Measurements from ENCODE around the gene RRM2. TPM values are rescaled to one million over a fixed set of nuclear protein-coding genes. Genes with fewer than 3 reads are reported as not detected.

Gene RRM2
- total and polyA plus RNA-seq, 2 experiments from 2014 or later = 15.2 to 49.7 TPM

GRCh38 chr2:10165282-10165681 lies 42.7 kb downstream of the RRM2 start:
- no peak for DNase-seq (ENCODE audit: low spot score)
- Histone ChIP-seq H3K36me3 (replicated peaks; ENCODE audit: insufficient read depth, low read depth) (no peaks in the 10 kb centered on the region), H4K20me1 (ENCODE audit: insufficient read depth, poor library complexity, severe bottlenecking) (no peaks in the 10 kb centered on the region), H3K9me2 (replicated peaks; ENCODE audit: insufficient read depth) (no peaks in the 10 kb centered on the region), H3K4me1 (ENCODE audit: insufficient read depth) (peaks cover 24% of the 10 kb centered on the region), H3K9me3 (ENCODE audit: low read depth) (no peaks in the 10 kb centered on the region), H3K4me2 (no peak overlapping the region), H3K4me3 (no peak overlapping the region), H2AFZ (no peak overlapping the region), H3K27me3 (no peaks in the 10 kb centered on the region), H3K79me2 (no peaks in the 10 kb centered on the region), H3K27ac (no peak overlapping the region)
- TF ChIP-seq EZH2 (IDR thresholded peaks at IDR 0.05; ENCODE audit: borderline replicate concordance) (no peak), EZH2phosphoT487 (IDR thresholded peaks at IDR 0.05; ENCODE audit: low read depth, severe bottlenecking, unreplicated experiment) (no peak), CTCF (IDR thresholded peaks at IDR 0.05; ENCODE audit: poor library complexity) (no peak)
- WGBS (ENCODE audit: low lambda C conversion rate, missing lambda C conversion rate) = 93% methylated on average over 11 of the region's 11 CpGs

- H3K9me3 ChIP-seq (ENCODE audit: low read depth) = no peaks in the 10 kb centered on the region
- H3K36me3 ChIP-seq (replicated peaks; ENCODE audit: insufficient read depth, low read depth) = no peaks in the 10 kb centered on the region
- H3K79me2 ChIP-seq = no peaks in the 10 kb centered on the region
- H3K9me2 ChIP-seq (replicated peaks; ENCODE audit: insufficient read depth) = no peaks in the 10 kb centered on the region
- 79% methylated on average over 24 of the region's 26 CpGs for WGBS (ENCODE audit: low lambda C conversion rate, missing lambda C conversion rate)
- H3K4me2 ChIP-seq = no peak overlapping the region
- DNase-seq (ENCODE audit: low spot score) = no peak
- H3K4me3 ChIP-seq = no peak overlapping the region
- no peaks in the 10 kb centered on the region for H4K20me1 ChIP-seq (ENCODE audit: insufficient read depth, poor library complexity, severe bottlenecking)
- H3K27me3 ChIP-seq = no peaks in the 10 kb centered on the region
- no peak overlapping the region for H3K27ac ChIP-seq
- no peak for TF ChIP-seq CTCF (IDR thresholded peaks at IDR 0.05; ENCODE audit: poor library complexity)
- TF ChIP-seq EZH2 (IDR thresholded peaks at IDR 0.05; ENCODE audit: borderline replicate concordance) = no peak
- no peak for TF ChIP-seq EZH2phosphoT487 (IDR thresholded peaks at IDR 0.05; ENCODE audit: low read depth, severe bottlenecking, unreplicated experiment)
- peaks cover 24% of the 10 kb centered on the region for H3K4me1 ChIP-seq (ENCODE audit: insufficient read depth)
- no peak overlapping the region for H2AFZ ChIP-seq
These were observed 43.5 kb downstream of the RRM2 start for GRCh38 chr2:10165861-10166675.

- no peak overlapping the region for H3K4me2 ChIP-seq
- no peak overlapping the region for H3K27ac ChIP-seq
- no peak overlapping the region for H3K4me3 ChIP-seq
- no peaks in the 10 kb centered on the region for H3K9me3 ChIP-seq (ENCODE audit: low read depth)
- peaks cover 24% of the 10 kb centered on the region for H3K4me1 ChIP-seq (ENCODE audit: insufficient read depth)
- H3K27me3 ChIP-seq = no peaks in the 10 kb centered on the region
- DNase-seq (ENCODE audit: low spot score) = no peak
- H3K36me3 ChIP-seq (replicated peaks; ENCODE audit: insufficient read depth, low read depth) = no peaks in the 10 kb centered on the region
- no peaks in the 10 kb centered on the region for H3K9me2 ChIP-seq (replicated peaks; ENCODE audit: insufficient read depth)
- 87% methylated on average over 18 of the region's 18 CpGs for WGBS (ENCODE audit: low lambda C conversion rate, missing lambda C conversion rate)
- H4K20me1 ChIP-seq (ENCODE audit: insufficient read depth, poor library complexity, severe bottlenecking) = no peaks in the 10 kb centered on the region
- H3K79me2 ChIP-seq = no peaks in the 10 kb centered on the region
- no peak for TF ChIP-seq EZH2 (IDR thresholded peaks at IDR 0.05; ENCODE audit: borderline replicate concordance)
- TF ChIP-seq EZH2phosphoT487 (IDR thresholded peaks at IDR 0.05; ENCODE audit: low read depth, severe bottlenecking, unreplicated experiment) = no peak
- no peak for TF ChIP-seq CTCF (IDR thresholded peaks at IDR 0.05; ENCODE audit: poor library complexity)
- no peak overlapping the region for H2AFZ ChIP-seq
These were observed 44.2 kb downstream of the RRM2 start for GRCh38 chr2:10166676-10167292.
